22Rv1 (cell line): ENCODE results near the gene HEBP2.

Experiments
- H3K27ac ChIP-seq: fragments of 450-650 bp; 2 replicates; pipeline ENCODE4 v1.5.1; 2017
- CTCF ChIP-seq: fragments of 450-650 bp; IDR thresholded peaks from 2 replicates; pipeline ENCODE4 v1.5.1; 2017; ENCODE audit warnings: mild to moderate bottlenecking
- ZFX ChIP-seq: fragments of 450-650 bp; IDR thresholded peaks from 2 replicates; pipeline ENCODE4 v1.6.1; 2017; ENCODE audit warnings: antibody characterized with exemption, borderline replicate concordance

Gene HEBP2

DNA sequence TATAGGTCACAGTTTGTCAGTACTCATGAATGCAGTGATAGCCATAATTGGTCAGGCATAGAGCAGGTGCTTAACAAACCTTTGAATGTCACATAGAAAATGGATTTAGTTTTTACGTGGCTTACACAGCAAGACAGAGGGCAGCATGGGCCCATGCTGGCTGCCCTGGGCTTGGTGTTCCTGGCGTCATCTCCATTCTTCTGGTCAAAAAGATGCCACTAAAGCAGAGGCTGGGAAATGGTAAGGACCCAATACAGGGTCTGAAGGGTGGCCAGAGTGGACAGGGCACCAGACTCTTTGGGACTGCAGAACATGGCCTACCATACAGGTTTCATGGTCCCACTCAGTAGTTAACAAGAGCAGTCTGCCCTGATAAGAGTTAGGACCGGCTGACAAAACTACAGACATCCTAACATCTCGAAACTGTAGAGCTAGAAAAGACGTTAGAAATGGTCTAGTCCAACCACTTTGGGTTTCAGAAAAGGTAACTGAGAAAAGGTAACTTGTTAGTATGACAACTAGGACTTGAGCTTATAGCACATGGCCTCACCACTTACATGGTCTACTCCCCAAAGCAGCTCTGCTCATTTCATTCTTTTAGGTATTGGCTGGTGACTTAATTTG, 22.6 kb downstream of the HEBP2 start:
- no peak for TF ChIP-seq CTCF
- TF ChIP-seq ZFX = no peak

GRCh38 chr6:138427701-138428100, 23.7 kb downstream of the HEBP2 start:
- TF ChIP-seq CTCF (no peak), ZFX (no peak)
- no peak overlapping the region for H3K27ac ChIP-seq

More for the DNA sequence above, 22.6 kb downstream of the HEBP2 start:
- no peak overlapping the region for H3K27ac ChIP-seq

DNA sequence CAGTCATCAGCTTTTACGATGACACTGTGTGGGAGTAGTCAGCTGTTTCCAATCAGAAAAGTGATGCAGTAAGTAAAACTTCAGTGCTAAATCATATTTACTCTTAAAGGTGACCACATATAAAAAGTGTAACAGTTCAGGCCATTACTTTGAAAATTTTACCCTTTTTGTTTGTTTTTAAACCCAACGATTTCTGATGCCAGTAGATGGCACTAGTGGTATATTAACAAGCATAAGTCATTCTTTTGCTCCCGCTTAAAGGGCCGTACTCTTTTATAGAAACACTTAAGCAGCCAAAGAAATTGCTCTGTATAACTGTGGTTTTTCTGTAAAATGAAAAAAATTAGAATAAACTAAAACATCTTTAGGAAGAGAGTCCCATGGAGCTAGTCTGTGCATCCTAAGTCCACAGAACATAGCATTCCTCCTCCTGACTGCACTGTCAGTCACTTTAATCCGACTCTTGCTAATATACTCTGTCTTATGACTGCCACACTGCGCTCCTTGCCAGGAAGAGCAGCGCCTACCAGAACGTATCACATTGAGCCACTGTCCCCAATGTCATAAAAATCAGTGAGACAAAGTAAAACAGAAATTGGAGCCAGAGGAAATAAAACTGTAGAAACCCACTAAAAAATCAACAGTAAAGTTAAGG, 25.0 kb downstream of the HEBP2 start:
- H3K27ac ChIP-seq = peak overlapping the region; percentile 7
- TF ChIP-seq ZFX (no peak), CTCF (peak; percentile 77)

GRCh38 chr6:138429761-138430160, 25.7 kb downstream of the HEBP2 start:
- TF ChIP-seq CTCF (no peak), ZFX (no peak)
- peak overlapping the region; percentile 7 for H3K27ac ChIP-seq

- peak overlapping the region; percentile 7 for H3K27ac ChIP-seq
- no peak for TF ChIP-seq CTCF
- TF ChIP-seq ZFX = no peak
Measured at GRCh38 chr6:138430361-138431145, 26.5 kb downstream of the HEBP2 start.

GRCh38 chr6:138431256-138432062, 27.4 kb downstream of the HEBP2 start:
- H3K27ac ChIP-seq = no peak overlapping the region
- TF ChIP-seq ZFX (no peak), CTCF (no peak)
